ENCODE results near the gene EIF2D.

The EIF2D gene

GRCh38 chr1:206658264-206658980, 46.2 kb upstream of the EIF2D start:
- TF ChIP-seq TAF1 (IDR thresholded peaks at IDR 0.05; ENCODE audit: borderline replicate concordance, insufficient read depth, low read length) (no peak), SIN3A (IDR thresholded peaks at IDR 0.05; ENCODE audit: borderline replicate concordance, insufficient read depth, low read length) (no peak), POLR2AphosphoS5 (IDR thresholded peaks at IDR 0.05; ENCODE audit: low read depth, low read length) (no peak), FOXP2 (optimal IDR thresholded peaks at IDR 0.05; ENCODE audit: borderline replicate concordance, extremely low read depth, extremely low read length, insufficient read depth) (no peak), REST (IDR thresholded peaks at IDR 0.05; ENCODE audit: insufficient read depth in 1 of 2, low read depth in 2 of 2, low read length in 2 of 2) (no peak)

GRCh38 chr1:206657751-206658150, 45.5 kb upstream of the EIF2D start:
- TF ChIP-seq TAF1 (IDR thresholded peaks at IDR 0.05; ENCODE audit: borderline replicate concordance, insufficient read depth, low read length): no peak
- TF ChIP-seq REST (IDR thresholded peaks at IDR 0.05; ENCODE audit: insufficient read depth in 1 of 2, low read depth in 2 of 2, low read length in 2 of 2): no peak
- no peak for TF ChIP-seq FOXP2 (optimal IDR thresholded peaks at IDR 0.05; ENCODE audit: borderline replicate concordance, extremely low read depth, extremely low read length, insufficient read depth)
- no peak for TF ChIP-seq SIN3A (IDR thresholded peaks at IDR 0.05; ENCODE audit: borderline replicate concordance, insufficient read depth, low read length)
- TF ChIP-seq POLR2AphosphoS5 (IDR thresholded peaks at IDR 0.05; ENCODE audit: low read depth, low read length): no peak

- TF ChIP-seq TAF1 (IDR thresholded peaks at IDR 0.05; ENCODE audit: borderline replicate concordance, insufficient read depth, low read length) (no peak), REST (IDR thresholded peaks at IDR 0.05; ENCODE audit: insufficient read depth in 1 of 2, low read depth in 2 of 2, low read length in 2 of 2) (no peak), POLR2AphosphoS5 (IDR thresholded peaks at IDR 0.05; ENCODE audit: low read depth, low read length) (no peak), SIN3A (IDR thresholded peaks at IDR 0.05; ENCODE audit: borderline replicate concordance, insufficient read depth, low read length) (no peak), FOXP2 (optimal IDR thresholded peaks at IDR 0.05; ENCODE audit: borderline replicate concordance, extremely low read depth, extremely low read length, insufficient read depth) (no peak)
Measured at GRCh38 chr1:206656936-206657335, 44.7 kb upstream of the EIF2D start.

GRCh38 chr1:206655471-206655882, 43.2 kb upstream of the EIF2D start:
- TF ChIP-seq TAF1 (IDR thresholded peaks at IDR 0.05; ENCODE audit: borderline replicate concordance, insufficient read depth, low read length) (no peak), SIN3A (IDR thresholded peaks at IDR 0.05; ENCODE audit: borderline replicate concordance, insufficient read depth, low read length) (no peak), POLR2AphosphoS5 (IDR thresholded peaks at IDR 0.05; ENCODE audit: low read depth, low read length) (no peak), FOXP2 (optimal IDR thresholded peaks at IDR 0.05; ENCODE audit: borderline replicate concordance, extremely low read depth, extremely low read length, insufficient read depth) (no peak), REST (IDR thresholded peaks at IDR 0.05; ENCODE audit: insufficient read depth in 1 of 2, low read depth in 2 of 2, low read length in 2 of 2) (no peak)

Measured in PFSK-1 (cell line).